ENCODE data around the gene PCDHGC5. TPM values are rescaled to one million over a fixed set of nuclear protein-coding genes. Genes with fewer than 3 reads are reported as not detected.

PCDHGC5 gene
- total RNA-seq, 4 donors from 2014 or later = 0.20 to 2.5 (median 1.0) TPM

DNA sequence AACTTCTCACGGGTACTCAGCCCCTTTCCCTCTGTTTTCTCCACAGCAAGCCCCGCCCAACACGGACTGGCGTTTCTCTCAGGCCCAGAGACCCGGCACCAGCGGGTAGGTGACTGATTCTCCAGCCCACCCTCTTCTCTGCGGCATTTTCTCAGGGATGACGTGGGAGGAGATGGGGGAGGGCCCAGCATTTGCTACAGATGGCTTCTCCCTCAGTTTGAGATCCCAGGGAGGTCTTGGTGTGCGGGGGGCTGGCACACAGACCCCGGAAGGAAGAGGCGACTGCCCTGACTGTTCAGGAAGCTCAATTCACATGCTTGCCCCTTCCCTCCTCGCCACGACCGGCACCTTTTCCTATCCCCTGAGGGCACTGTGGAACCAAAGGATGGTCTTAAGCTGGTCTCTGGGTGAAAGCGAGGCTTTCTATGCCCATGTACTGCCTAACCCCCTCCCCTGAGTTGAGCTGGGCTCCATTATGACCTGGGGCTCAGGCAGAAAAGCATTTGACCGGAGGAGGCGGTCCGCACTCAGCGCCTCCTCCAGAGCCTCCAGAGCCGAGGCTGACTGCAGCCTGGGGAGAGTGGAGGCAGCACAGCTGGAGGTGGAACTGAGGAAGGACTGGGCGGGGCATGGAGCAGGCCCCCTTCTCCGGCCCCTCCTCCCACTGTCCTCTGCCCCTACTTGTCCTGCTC, 6.0 kb downstream of the PCDHGC5 start:
- DNase-seq = no peak
- in situ Hi-C loops (cut with MboI; ENCODE audit: low pct_ligation_motif_present in 1 of 4, low pct_unique_long_range_greater_than_20kb in 1 of 4, low sequenced_read_pairs in 3 of 4) = no loop called here
- TF ChIP-seq, protein P1, sequence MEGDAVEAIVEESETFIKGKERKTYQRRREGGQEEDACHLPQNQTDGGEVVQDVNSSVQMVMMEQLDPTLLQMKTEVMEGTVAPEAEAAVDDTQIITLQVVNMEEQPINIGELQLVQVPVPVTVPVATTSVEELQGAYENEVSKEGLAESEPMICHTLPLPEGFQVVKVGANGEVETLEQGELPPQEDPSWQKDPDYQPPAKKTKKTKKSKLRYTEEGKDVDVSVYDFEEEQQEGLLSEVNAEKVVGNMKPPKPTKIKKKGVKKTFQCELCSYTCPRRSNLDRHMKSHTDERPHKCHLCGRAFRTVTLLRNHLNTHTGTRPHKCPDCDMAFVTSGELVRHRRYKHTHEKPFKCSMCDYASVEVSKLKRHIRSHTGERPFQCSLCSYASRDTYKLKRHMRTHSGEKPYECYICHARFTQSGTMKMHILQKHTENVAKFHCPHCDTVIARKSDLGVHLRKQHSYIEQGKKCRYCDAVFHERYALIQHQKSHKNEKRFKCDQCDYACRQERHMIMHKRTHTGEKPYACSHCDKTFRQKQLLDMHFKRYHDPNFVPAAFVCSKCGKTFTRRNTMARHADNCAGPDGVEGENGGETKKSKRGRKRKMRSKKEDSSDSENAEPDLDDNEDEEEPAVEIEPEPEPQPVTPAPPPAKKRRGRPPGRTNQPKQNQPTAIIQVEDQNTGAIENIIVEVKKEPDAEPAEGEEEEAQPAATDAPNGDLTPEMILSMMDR (IDR thresholded peaks at IDR 0.05) = no peak
- TF ChIP-seq POLR2A (IDR thresholded peaks at IDR 0.05) (no peak), EP300 (IDR thresholded peaks at IDR 0.05; ENCODE audit: low read depth) (no peak), POLR2AphosphoS5 (IDR thresholded peaks at IDR 0.05) (no peak)

GRCh38 chr5:141495453-141495811, 6.6 kb downstream of the PCDHGC5 start:
- in situ Hi-C loops (cut with MboI; ENCODE audit: low pct_ligation_motif_present in 1 of 4, low pct_unique_long_range_greater_than_20kb in 1 of 4, low sequenced_read_pairs in 3 of 4) = no loop called here
- H3K36me3 ChIP-seq = no peaks in the 10 kb centered on the region
- H3K4me3 ChIP-seq = no peak overlapping the region
- peaks cover 0 to 5% (median 0%) of the 10 kb centered on the region in 4 donors for H3K4me1 ChIP-seq
- 89 to 91% methylated on average over 8 of the region's 8 CpGs for WGBS, 2 donors (ENCODE audit: low coverage in 1 of 2)
- peaks cover 22% of the 10 kb centered on the region for H3K27me3 ChIP-seq
- no peaks in the 10 kb centered on the region for H3K9me3 ChIP-seq
- TF ChIP-seq POLR2A (IDR thresholded peaks at IDR 0.05) = no peak
- TF ChIP-seq, protein P1 (IDR thresholded peaks at IDR 0.05) = no peak
- no peak for TF ChIP-seq POLR2AphosphoS5 (IDR thresholded peaks at IDR 0.05)
- no peak for TF ChIP-seq EP300 (IDR thresholded peaks at IDR 0.05; ENCODE audit: low read depth)
- no peak for DNase-seq
- intact Hi-C loops (cut with DNase I; ENCODE audit: low total_unique reads) = no loop called here
- H3K27ac ChIP-seq = no peak overlapping the region

More for the DNA sequence above, 6.0 kb downstream of the PCDHGC5 start:
- intact Hi-C loops (cut with DNase I; ENCODE audit: low total_unique reads) = no loop called here
- peaks cover 22% of the 10 kb centered on the region for H3K27me3 ChIP-seq
- WGBS, 2 donors (ENCODE audit: low coverage in 1 of 2) = 50 to 79% methylated on average over 3 to 21 of the region's 22 CpGs
- no peak overlapping the region for H3K4me3 ChIP-seq
- no peaks in the 10 kb centered on the region for H3K36me3 ChIP-seq
- H3K4me1 ChIP-seq = peaks cover 0 to 5% (median 0%) of the 10 kb centered on the region in 4 donors
- no peaks in the 10 kb centered on the region for H3K9me3 ChIP-seq
- no peak overlapping the region for H3K27ac ChIP-seq

DNA sequence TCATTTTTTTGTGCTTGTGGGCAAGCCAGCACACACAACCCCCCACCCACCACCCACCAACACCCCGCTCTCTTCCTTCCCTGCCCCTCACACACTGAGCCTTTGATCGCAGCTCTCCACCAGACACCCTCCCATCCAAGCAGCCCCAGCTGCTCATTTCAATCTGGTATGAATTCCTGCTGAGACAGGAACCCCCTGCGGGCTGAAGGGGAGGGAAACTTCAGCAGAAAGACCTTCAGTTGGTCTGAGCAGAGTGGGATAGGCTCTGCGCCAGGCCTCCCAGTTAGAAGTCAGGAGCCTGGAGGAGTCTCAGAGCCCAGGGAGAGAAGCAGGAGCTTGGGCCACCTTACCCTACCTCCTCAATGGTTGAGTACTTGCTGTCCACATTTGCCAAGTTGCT, 7.2 kb downstream of the PCDHGC5 start:
- Histone ChIP-seq H3K4me3 (no peak overlapping the region), H3K9me3 (no peaks in the 10 kb centered on the region), H3K27ac (no peak overlapping the region), H3K27me3 (peaks cover 18% of the 10 kb centered on the region), H3K36me3 (no peaks in the 10 kb centered on the region), H3K4me1 (peaks cover 0 to 5% (median 0%) of the 10 kb centered on the region in 4 donors)
- WGBS, 2 donors (ENCODE audit: low coverage in 1 of 2) = 76 to 83% methylated on average over 1 to 4 of the region's 4 CpGs
- in situ Hi-C loops (cut with MboI; ENCODE audit: low pct_ligation_motif_present in 1 of 4, low pct_unique_long_range_greater_than_20kb in 1 of 4, low sequenced_read_pairs in 3 of 4) = no loop called here
- intact Hi-C loops (cut with DNase I; ENCODE audit: low total_unique reads) = no loop called here
- no peak for DNase-seq
- TF ChIP-seq POLR2A (IDR thresholded peaks at IDR 0.05) (no peak), POLR2AphosphoS5 (IDR thresholded peaks at IDR 0.05) (no peak), EP300 (IDR thresholded peaks at IDR 0.05; ENCODE audit: low read depth) (no peak)
- TF ChIP-seq, protein P1 (IDR thresholded peaks at IDR 0.05) = no peak

- WGBS, 2 donors (ENCODE audit: low coverage in 1 of 2) = 79 to 94% methylated on average over 3 to 7 of the region's 7 CpGs
- no peaks in the 10 kb centered on the region for H3K9me3 ChIP-seq
- peaks cover 0 to 3% (median under 1%) of the 10 kb centered on the region in 4 donors for H3K4me1 ChIP-seq
- intact Hi-C loops (cut with DNase I; ENCODE audit: low total_unique reads) (no loop called here), in situ Hi-C loops (cut with MboI; ENCODE audit: low pct_ligation_motif_present in 1 of 4, low pct_unique_long_range_greater_than_20kb in 1 of 4, low sequenced_read_pairs in 3 of 4) (no loop called here)
- TF ChIP-seq POLR2AphosphoS5 (IDR thresholded peaks at IDR 0.05) = no peak
- no peak overlapping the region for H3K4me3 ChIP-seq
- DNase-seq = no peak
- no peaks in the 10 kb centered on the region for H3K36me3 ChIP-seq
- H3K27ac ChIP-seq = no peak overlapping the region
- no peaks in the 10 kb centered on the region for H3K27me3 ChIP-seq
Observed at GRCh38 chr5:141501761-141502160, 12.9 kb downstream of the PCDHGC5 start.

DNA sequence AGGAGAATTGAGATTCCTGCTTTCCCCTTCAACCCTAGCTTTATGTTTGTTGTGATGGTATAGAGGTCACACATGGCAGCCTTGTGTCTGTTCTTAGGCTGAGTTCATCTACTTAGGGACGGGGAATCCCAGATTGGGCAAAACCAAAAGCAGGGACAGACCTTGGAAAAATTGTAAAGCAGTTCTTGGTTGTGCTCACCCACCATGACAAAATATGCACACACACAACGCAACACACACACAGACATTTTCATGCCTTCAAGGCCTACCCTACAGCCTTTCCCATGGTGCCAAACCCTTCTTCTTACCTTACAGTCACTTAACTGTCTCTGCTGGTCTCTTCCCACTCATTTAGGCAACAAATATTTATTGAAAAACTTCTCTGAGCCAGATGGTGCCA, 14.8 kb downstream of the PCDHGC5 start:
- no peak for DNase-seq
- H3K9me3 ChIP-seq = no peaks in the 10 kb centered on the region
- H3K27me3 ChIP-seq = no peaks in the 10 kb centered on the region
- H3K4me3 ChIP-seq = no peak overlapping the region
- in situ Hi-C loops (cut with MboI; ENCODE audit: low pct_ligation_motif_present in 1 of 4, low pct_unique_long_range_greater_than_20kb in 1 of 4, low sequenced_read_pairs in 3 of 4) (no loop called here), intact Hi-C loops (cut with DNase I; ENCODE audit: low total_unique reads) (no loop called here)
- TF ChIP-seq POLR2AphosphoS5 (IDR thresholded peaks at IDR 0.05) = no peak
- no peak for TF ChIP-seq EP300 (IDR thresholded peaks at IDR 0.05; ENCODE audit: low read depth)
- TF ChIP-seq POLR2A (IDR thresholded peaks at IDR 0.05) = no peak
- TF ChIP-seq, protein P1 (IDR thresholded peaks at IDR 0.05) = no peak
- 96 to 100% methylated on average over 2 of the region's 2 CpGs for WGBS, 2 donors (ENCODE audit: low coverage in 1 of 2)
- H3K27ac ChIP-seq = no peak overlapping the region
- H3K36me3 ChIP-seq = no peaks in the 10 kb centered on the region
- H3K4me1 ChIP-seq = peaks cover 7 to 23% (median 15%) of the 10 kb centered on the region in 4 donors
